ENCODE results near the gene OSBP2.

- TF ChIP-seq EP300 (IDR thresholded peaks at IDR 0.05; ENCODE audit: borderline replicate concordance) (no peak), ZBTB7A (IDR thresholded peaks at IDR 0.05; ENCODE audit: low read depth) (no peak), RAD21 (IDR thresholded peaks at IDR 0.05; ENCODE audit: low read depth) (no peak), TAF1 (IDR thresholded peaks at IDR 0.05; ENCODE audit: low read depth) (no peak), EGR1 (IDR thresholded peaks at IDR 0.05) (no peak), NFIC (IDR thresholded peaks at IDR 0.05) (no peak), YY1 (IDR thresholded peaks at IDR 0.05; ENCODE audit: low read depth) (no peak), MAX (IDR thresholded peaks at IDR 0.05) (no peak), CREB1 (IDR thresholded peaks at IDR 0.05; ENCODE audit: low read depth) (no peak), REST (IDR thresholded peaks at IDR 0.05; ENCODE audit: low read depth) (no peak), CEBPB (IDR thresholded peaks at IDR 0.05) (no peak)
Observed at GRCh38 chr22:30866216-30866615, 171.5 kb downstream of the OSBP2 start.

Data from Ishikawa (cell line).